Measurements from ENCODE around the gene GUCY1B1. TPM values are rescaled to one million over a fixed set of nuclear protein-coding genes. Genes with fewer than 3 reads are reported as not detected.

The GUCY1B1 gene
- total and polyA plus RNA-seq, 2 experiments from 2014 or later: 8.6 to 16.7 TPM

DNA sequence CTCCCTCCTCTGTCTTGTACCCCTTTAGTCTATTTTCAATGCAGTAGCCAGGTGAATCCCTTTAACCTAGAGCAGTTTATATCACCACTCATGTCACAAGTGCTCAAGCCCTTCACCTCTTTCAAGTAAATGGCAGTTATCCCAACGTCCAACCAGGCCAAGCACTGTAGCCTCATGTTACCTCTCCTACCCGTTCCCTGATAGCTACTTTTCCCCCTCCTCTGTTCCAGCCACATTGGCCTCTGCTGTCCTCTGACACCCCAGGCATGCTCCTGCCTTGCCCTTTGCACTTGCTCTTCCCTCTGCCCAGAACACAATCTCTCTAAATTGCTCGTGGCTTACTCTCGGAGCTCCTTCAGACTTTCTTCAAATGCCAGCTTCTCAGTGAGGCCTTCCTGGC is 15.2 kb downstream of the GUCY1B1 start:
- H4K20me1 ChIP-seq (ENCODE audit: insufficient read depth, poor library complexity, severe bottlenecking): no peaks in the 10 kb centered on the region
- H3K4me1 ChIP-seq (ENCODE audit: insufficient read depth): peaks cover 13% of the 10 kb centered on the region
- H3K27me3 ChIP-seq: no peaks in the 10 kb centered on the region
- H3K4me3 ChIP-seq: no peak overlapping the region
- no peak overlapping the region for H3K27ac ChIP-seq
- WGBS (ENCODE audit: low lambda C conversion rate, missing lambda C conversion rate): 94% methylated on average over 4 of the region's 4 CpGs
- H3K4me2 ChIP-seq: no peak overlapping the region
- no peak for DNase-seq (ENCODE audit: low spot score)
- TF ChIP-seq, protein P1, sequence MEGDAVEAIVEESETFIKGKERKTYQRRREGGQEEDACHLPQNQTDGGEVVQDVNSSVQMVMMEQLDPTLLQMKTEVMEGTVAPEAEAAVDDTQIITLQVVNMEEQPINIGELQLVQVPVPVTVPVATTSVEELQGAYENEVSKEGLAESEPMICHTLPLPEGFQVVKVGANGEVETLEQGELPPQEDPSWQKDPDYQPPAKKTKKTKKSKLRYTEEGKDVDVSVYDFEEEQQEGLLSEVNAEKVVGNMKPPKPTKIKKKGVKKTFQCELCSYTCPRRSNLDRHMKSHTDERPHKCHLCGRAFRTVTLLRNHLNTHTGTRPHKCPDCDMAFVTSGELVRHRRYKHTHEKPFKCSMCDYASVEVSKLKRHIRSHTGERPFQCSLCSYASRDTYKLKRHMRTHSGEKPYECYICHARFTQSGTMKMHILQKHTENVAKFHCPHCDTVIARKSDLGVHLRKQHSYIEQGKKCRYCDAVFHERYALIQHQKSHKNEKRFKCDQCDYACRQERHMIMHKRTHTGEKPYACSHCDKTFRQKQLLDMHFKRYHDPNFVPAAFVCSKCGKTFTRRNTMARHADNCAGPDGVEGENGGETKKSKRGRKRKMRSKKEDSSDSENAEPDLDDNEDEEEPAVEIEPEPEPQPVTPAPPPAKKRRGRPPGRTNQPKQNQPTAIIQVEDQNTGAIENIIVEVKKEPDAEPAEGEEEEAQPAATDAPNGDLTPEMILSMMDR (IDR thresholded peaks at IDR 0.05; ENCODE audit: poor library complexity): no peak
- TF ChIP-seq EZH2phosphoT487 (IDR thresholded peaks at IDR 0.05; ENCODE audit: low read depth, severe bottlenecking, unreplicated experiment) (no peak), EZH2 (IDR thresholded peaks at IDR 0.05; ENCODE audit: borderline replicate concordance) (no peak)
- no peaks in the 10 kb centered on the region for H3K36me3 ChIP-seq (replicated peaks; ENCODE audit: insufficient read depth, low read depth)
- no peaks in the 10 kb centered on the region for H3K79me2 ChIP-seq
- no peaks in the 10 kb centered on the region for H3K9me3 ChIP-seq (ENCODE audit: low read depth)
- H2AFZ ChIP-seq: no peak overlapping the region
- H3K9me2 ChIP-seq (replicated peaks; ENCODE audit: insufficient read depth): no peaks in the 10 kb centered on the region

DNA sequence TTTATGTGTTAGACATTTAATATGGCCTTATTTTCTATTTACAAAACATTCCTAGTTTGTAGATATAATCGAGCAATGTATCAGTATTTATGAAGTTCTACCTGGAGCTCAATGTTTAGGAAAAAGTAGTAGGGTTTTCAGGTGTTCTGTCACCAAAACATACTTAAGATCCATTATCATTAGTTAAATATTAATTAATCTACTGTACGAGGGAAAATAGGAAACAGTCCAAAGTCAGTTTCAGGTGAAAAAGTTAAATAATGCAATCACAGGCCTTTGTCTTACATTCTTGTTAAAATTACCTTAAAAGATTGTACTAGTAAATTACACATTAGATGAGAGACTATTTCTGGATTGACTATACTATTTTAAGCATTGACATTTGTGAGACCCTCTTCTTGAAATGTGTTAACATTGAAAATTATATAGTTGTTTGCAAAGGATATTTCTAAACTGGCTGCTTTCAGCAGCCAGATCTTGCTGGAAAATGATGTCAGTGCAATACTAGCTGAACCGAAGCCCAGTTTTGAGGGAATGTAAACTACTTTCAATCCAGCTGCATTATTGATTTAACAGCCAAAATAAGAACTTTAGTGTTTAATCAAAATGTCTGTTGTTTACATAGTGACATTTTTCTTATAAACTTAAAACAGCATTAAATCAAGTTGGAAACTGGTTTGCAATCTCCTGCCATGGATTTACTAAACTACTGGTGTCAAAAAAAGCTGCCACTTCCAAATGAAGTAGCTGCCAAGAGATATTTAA is 19.3 kb downstream of the GUCY1B1 start:
- H3K4me1 ChIP-seq (ENCODE audit: insufficient read depth): peaks cover 13% of the 10 kb centered on the region
- no peak overlapping the region for H2AFZ ChIP-seq
- H3K79me2 ChIP-seq: no peaks in the 10 kb centered on the region
- no peaks in the 10 kb centered on the region for H3K27me3 ChIP-seq
- TF ChIP-seq EZH2 (IDR thresholded peaks at IDR 0.05; ENCODE audit: borderline replicate concordance) (no peak), EZH2phosphoT487 (IDR thresholded peaks at IDR 0.05; ENCODE audit: low read depth, severe bottlenecking, unreplicated experiment) (no peak)
- TF ChIP-seq, protein P1 (IDR thresholded peaks at IDR 0.05; ENCODE audit: poor library complexity): no peak
- H3K36me3 ChIP-seq (replicated peaks; ENCODE audit: insufficient read depth, low read depth): no peaks in the 10 kb centered on the region
- no peak for DNase-seq (ENCODE audit: low spot score)
- no peak overlapping the region for H3K4me3 ChIP-seq
- peak overlapping the region; percentile 45 for H3K27ac ChIP-seq
- no peaks in the 10 kb centered on the region for H3K9me3 ChIP-seq (ENCODE audit: low read depth)
- 49% methylated on average over 3 of the region's 3 CpGs for WGBS (ENCODE audit: low lambda C conversion rate, missing lambda C conversion rate)
- H3K4me2 ChIP-seq: no peak overlapping the region
- no peaks in the 10 kb centered on the region for H3K9me2 ChIP-seq (replicated peaks; ENCODE audit: insufficient read depth)
- no peaks in the 10 kb centered on the region for H4K20me1 ChIP-seq (ENCODE audit: insufficient read depth, poor library complexity, severe bottlenecking)

DNA sequence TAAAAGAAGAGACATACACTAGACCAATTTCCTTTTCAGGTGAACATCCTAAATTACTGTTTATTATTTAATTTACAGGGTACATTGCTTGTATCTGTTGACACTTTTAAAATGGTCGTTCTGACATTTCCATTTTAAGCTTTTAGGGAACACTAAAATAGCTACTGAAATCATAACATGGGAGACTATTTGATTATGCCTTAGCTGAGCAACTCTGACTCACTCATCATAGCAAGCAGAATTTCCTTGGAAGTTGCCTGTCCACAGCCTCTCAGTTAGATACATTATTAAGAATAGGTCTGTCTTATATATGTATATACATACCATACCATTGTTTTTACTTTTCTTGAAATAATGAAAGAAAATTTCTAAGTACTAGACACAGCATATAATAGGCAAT is 22.0 kb downstream of the GUCY1B1 start:
- Histone ChIP-seq H2AFZ (no peak overlapping the region), H3K4me1 (ENCODE audit: insufficient read depth) (peaks cover 13% of the 10 kb centered on the region), H3K9me2 (replicated peaks; ENCODE audit: insufficient read depth) (no peaks in the 10 kb centered on the region), H3K4me3 (no peak overlapping the region), H4K20me1 (ENCODE audit: insufficient read depth, poor library complexity, severe bottlenecking) (no peaks in the 10 kb centered on the region), H3K27ac (no peak overlapping the region), H3K27me3 (no peaks in the 10 kb centered on the region), H3K79me2 (no peaks in the 10 kb centered on the region), H3K36me3 (replicated peaks; ENCODE audit: insufficient read depth, low read depth) (no peaks in the 10 kb centered on the region), H3K9me3 (ENCODE audit: low read depth) (no peaks in the 10 kb centered on the region), H3K4me2 (no peak overlapping the region)
- DNase-seq (ENCODE audit: low spot score): no peak
- 50% methylated on average over 1 of the region's 1 CpG for WGBS (ENCODE audit: low lambda C conversion rate, missing lambda C conversion rate)
- no peak for TF ChIP-seq EZH2 (IDR thresholded peaks at IDR 0.05; ENCODE audit: borderline replicate concordance)
- TF ChIP-seq EZH2phosphoT487 (IDR thresholded peaks at IDR 0.05; ENCODE audit: low read depth, severe bottlenecking, unreplicated experiment): no peak
- TF ChIP-seq, protein P1 (IDR thresholded peaks at IDR 0.05; ENCODE audit: poor library complexity): no peak

All from hepatocyte (in vitro differentiated cells).